BE2C (cell line): Measurements from ENCODE around the gene PPM1H.

Experiments
- DNase-seq: peaks from one replicate; pipeline ENCODE4 v3.0.0-alpha.2; 2020
- H3K27me3 ChIP-seq: fragments of 250-450 bp; sonication (Bioruptor Pico); 2 replicates; pipeline ENCODE4 v1.5.1; 2020; ENCODE audit warnings: mild to moderate bottlenecking
- H3K36me3 ChIP-seq: fragments of 250-450 bp; sonication (Bioruptor Pico); 2 replicates; pipeline ENCODE4 v1.5.1; 2020; ENCODE audit warnings: mild to moderate bottlenecking
- H3K4me1 ChIP-seq: fragments of 250-450 bp; sonication (Bioruptor Pico); 2 replicates; pipeline ENCODE4 v1.5.1; 2020
- H3K4me3 ChIP-seq: 2 replicates; pipeline ENCODE4 v1.5.1; 2011; ENCODE audit warnings: low read depth, low read length
- H3K9me3 ChIP-seq: fragments of 250-450 bp; sonication (Bioruptor Pico); 2 replicates; pipeline ENCODE4 v1.5.1; 2020
- CTCF ChIP-seq: IDR thresholded peaks from 2 replicates; pipeline ENCODE4 v1.5.1; 2012; ENCODE audit warnings: mild to moderate bottlenecking, low read depth, low read length

The PPM1H gene

GRCh38 chr12:62709311-62709710 lies 225.6 kb downstream of the PPM1H start:
- no peaks in the 10 kb centered on the region for H3K4me1 ChIP-seq
- no peak overlapping the region for H3K4me3 ChIP-seq
- H3K27me3 ChIP-seq: no peaks in the 10 kb centered on the region; the same call in 1 of the 2 replicates
- no peak for TF ChIP-seq CTCF
- H3K9me3 ChIP-seq: no peaks in the 10 kb centered on the region
- DNase-seq: no peak
- H3K36me3 ChIP-seq: no peaks in the 10 kb centered on the region

GRCh38 chr12:62707939-62708338 lies 227.0 kb downstream of the PPM1H start:
- Histone ChIP-seq H3K4me3 (no peak overlapping the region), H3K36me3 (no peaks in the 10 kb centered on the region), H3K27me3 (no peaks in the 10 kb centered on the region; the same call in 1 of the 2 replicates), H3K9me3 (no peaks in the 10 kb centered on the region), H3K4me1 (no peaks in the 10 kb centered on the region)
- TF ChIP-seq CTCF: no peak
- no peak for DNase-seq

DNA sequence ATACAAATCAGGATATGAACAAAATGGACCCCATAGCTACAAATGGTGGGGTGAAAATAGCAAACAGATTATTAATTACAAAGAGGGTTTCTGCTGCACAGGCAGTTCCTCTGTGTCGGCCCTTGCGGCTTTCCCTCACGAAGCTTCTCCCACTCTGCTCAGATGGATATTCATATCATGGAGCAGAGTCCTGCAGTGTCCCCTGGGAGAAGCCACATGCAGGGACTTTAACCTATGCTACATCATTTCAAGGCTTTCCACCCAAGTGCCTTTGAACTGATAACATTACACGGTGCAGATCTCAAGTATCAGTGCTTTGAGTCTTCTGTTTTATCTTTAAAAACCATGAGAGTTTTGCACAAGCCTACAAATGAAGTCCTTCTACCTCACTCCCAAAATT lies 229.1 kb downstream of the PPM1H start:
- no peaks in the 10 kb centered on the region for H3K9me3 ChIP-seq
- H3K36me3 ChIP-seq: no peaks in the 10 kb centered on the region
- no peak for TF ChIP-seq CTCF
- H3K4me3 ChIP-seq: no peak overlapping the region
- DNase-seq: no peak
- H3K27me3 ChIP-seq: no peaks in the 10 kb centered on the region; the same call in 1 of the 2 replicates
- no peaks in the 10 kb centered on the region for H3K4me1 ChIP-seq

DNA sequence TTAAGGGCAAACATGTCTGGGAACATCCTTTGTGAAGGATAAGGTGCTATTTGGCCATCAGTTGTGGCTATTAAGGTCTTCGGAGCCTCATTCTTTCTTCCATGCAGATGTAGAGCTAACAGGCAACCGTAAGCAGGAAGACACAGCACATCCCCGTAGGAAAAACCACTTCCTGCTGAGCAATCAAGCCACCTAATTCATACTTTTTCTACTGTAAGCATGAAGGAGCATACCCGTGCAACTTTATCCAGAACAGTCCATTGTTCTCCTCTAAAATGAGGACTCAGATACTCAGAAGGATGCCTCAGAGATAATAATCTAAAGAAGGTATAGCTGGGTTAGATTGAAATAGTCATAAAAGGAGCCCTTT lies 232.0 kb downstream of the PPM1H start:
- H3K27me3 ChIP-seq: no peaks in the 10 kb centered on the region; the same call in 1 of the 2 replicates
- DNase-seq: no peak
- TF ChIP-seq CTCF: no peak
- no peaks in the 10 kb centered on the region for H3K4me1 ChIP-seq
- H3K36me3 ChIP-seq: no peaks in the 10 kb centered on the region
- no peak overlapping the region for H3K4me3 ChIP-seq
- no peaks in the 10 kb centered on the region for H3K9me3 ChIP-seq

GRCh38 chr12:62701492-62701891 lies 233.5 kb downstream of the PPM1H start:
- no peaks in the 10 kb centered on the region for H3K4me1 ChIP-seq
- no peak for TF ChIP-seq CTCF
- H3K9me3 ChIP-seq: no peaks in the 10 kb centered on the region
- no peaks in the 10 kb centered on the region for H3K36me3 ChIP-seq
- no peak overlapping the region for H3K4me3 ChIP-seq
- DNase-seq: no peak
- no peaks in the 10 kb centered on the region; the same call in 1 of the 2 replicates for H3K27me3 ChIP-seq

- no peaks in the 10 kb centered on the region; the same call in 1 of the 2 replicates for H3K27me3 ChIP-seq
- no peak overlapping the region for H3K4me3 ChIP-seq
- no peaks in the 10 kb centered on the region for H3K4me1 ChIP-seq
- DNase-seq: no peak
- H3K9me3 ChIP-seq: no peaks in the 10 kb centered on the region
- H3K36me3 ChIP-seq: no peaks in the 10 kb centered on the region
- no peak for TF ChIP-seq CTCF
These were observed 234.7 kb downstream of the PPM1H start for GRCh38 chr12:62700091-62700880.
